ENCODE data around the gene ENTPD3. TPM values are rescaled to one million over a fixed set of nuclear protein-coding genes. Genes with fewer than 3 reads are reported as not detected.

ENTPD3 gene
- total and polyA plus RNA-seq, 12 donors = 0.15 to 0.77 (median 0.40) TPM; not detected in 1

GRCh38 chr3:40451551-40451950 is 64.6 kb downstream of the ENTPD3 start:
- H3K27ac ChIP-seq = peak overlapping the region in 3 of 10 donors; percentile 92 to 98 (median 95)
- H3K27me3 ChIP-seq = no peaks in the 10 kb centered on the region
- H3K4me3 ChIP-seq = no peak overlapping the region
- H3K9me3 ChIP-seq = no peaks in the 10 kb centered on the region
- DNase-seq = no peak
- intact Hi-C loops (cut with DNase I) = loop anchor here in 6 of 10 donors (5.0 to 10.0 kb wide), 7 partner anchors 73 to 1663 kb away; partner anchors contain the start of genes ZNF621 (in 2 of the 6) and ULK4 (in 1 of the 6)
- ATAC-seq = no peak
- peaks cover 4 to 27% (median 22%) of the 10 kb centered on the region in 9 donors for H3K4me1 ChIP-seq
- TF ChIP-seq CTCF (IDR thresholded peaks at IDR 0.05) = no peak
- H3K36me3 ChIP-seq = peaks cover 0 to 29% (median 7%) of the 10 kb centered on the region in 9 donors

GRCh38 chr3:40452057-40452456 is 65.1 kb downstream of the ENTPD3 start:
- no peaks in the 10 kb centered on the region for H3K9me3 ChIP-seq
- DNase-seq (no peak), ATAC-seq (no peak)
- H3K27ac ChIP-seq = peak overlapping the region in 8 of 10 donors; percentile 88 to 98 (median 94)
- no peaks in the 10 kb centered on the region for H3K27me3 ChIP-seq
- H3K36me3 ChIP-seq = peaks cover 0 to 24% (median 7%) of the 10 kb centered on the region in 9 donors
- intact Hi-C loops (cut with DNase I) = loop anchor here in 6 of 10 donors (2.0 to 10.0 kb wide), 9 partner anchors 73 to 1663 kb away; partner anchors contain the start of genes ZNF621 (in 3 of the 6), EIF1B (in 1 of the 6) and ULK4 (in 1 of the 6)
- no peak for TF ChIP-seq CTCF (IDR thresholded peaks at IDR 0.05)
- WGBS, 2 donors = 96 to 98% methylated on average over 1 of the region's 1 CpG
- H3K4me3 ChIP-seq = peak overlapping the region in 9 of 10 donors; percentile 47 to 88 (median 69)
- H3K4me1 ChIP-seq = peaks cover 4 to 28% (median 23%) of the 10 kb centered on the region in 9 donors

- Histone ChIP-seq H3K9me3 (no peaks in the 10 kb centered on the region), H3K36me3 (peaks cover 0 to 24% (median 7%) of the 10 kb centered on the region in 9 donors), H3K27ac (peak overlapping the region; percentile 88 to 98 (median 94)), H3K4me3 (peak overlapping the region; percentile 47 to 88 (median 68)), H3K27me3 (no peaks in the 10 kb centered on the region), H3K4me1 (peaks cover 4 to 28% (median 23%) of the 10 kb centered on the region in 9 donors)
- 3 to 8% methylated on average over 7 of the region's 7 CpGs for WGBS, 2 donors
- DNase-seq (no peak), ATAC-seq (peak in 1 of 8 donors; percentile 35)
- no peak for TF ChIP-seq CTCF (IDR thresholded peaks at IDR 0.05)
- intact Hi-C loops (cut with DNase I) = loop anchor here in 6 of 10 donors (2.0 to 10.0 kb wide), 9 partner anchors 72 to 1662 kb away; partner anchors contain the start of genes ZNF621 (in 3 of the 6), EIF1B (in 1 of the 6) and ULK4 (in 1 of the 6)
These were observed 65.5 kb downstream of the ENTPD3 start for GRCh38 chr3:40452562-40452875.

DNA sequence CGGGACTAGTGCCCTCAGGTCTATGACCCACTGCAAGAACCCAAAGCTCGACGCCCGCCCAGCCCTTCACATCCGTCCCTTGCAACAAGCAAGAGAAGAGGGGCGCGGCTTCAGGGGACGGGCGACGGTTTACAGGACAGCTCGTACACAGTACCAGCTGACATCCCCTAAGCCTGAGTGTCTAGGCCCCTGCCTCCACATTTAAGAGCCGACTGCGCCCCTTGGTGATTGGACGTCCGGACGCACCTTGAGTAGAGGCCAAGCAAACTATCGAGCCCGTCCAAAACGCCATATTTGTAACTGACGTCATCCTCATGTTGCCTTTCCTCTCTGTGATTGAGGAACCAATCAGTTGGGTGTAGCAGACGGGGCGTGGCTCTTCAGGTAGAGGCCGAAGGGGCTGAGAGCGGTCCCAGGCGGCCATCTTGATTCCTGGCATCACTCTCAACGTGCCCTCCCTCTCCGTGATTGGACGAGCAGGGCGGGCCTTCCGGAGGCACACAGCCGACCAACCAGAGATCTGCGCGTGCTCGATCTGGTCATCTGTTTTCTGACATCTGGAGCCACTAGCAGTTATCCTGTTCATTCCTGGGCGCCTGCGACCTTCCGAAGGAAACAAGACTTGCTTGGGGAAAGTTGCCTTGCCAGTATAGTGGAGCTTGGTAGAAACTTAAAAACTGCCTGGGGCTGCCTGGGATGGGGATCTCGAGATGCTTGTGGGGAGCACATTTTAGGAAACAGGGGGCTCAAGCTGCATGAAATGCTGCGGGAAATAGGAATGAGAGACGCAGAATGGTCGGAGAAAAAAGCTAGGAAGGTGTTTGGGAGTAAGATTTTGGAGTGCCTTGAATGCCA is 66.1 kb downstream of the ENTPD3 start:
- intact Hi-C loops (cut with DNase I) = loop anchor here in 6 of 10 donors (2.0 to 10.0 kb wide), 9 partner anchors 72 to 1662 kb away; partner anchors contain the start of genes ZNF621 (in 3 of the 6), EIF1B (in 1 of the 6) and ULK4 (in 1 of the 6)
- H3K9me3 ChIP-seq = no peaks in the 10 kb centered on the region
- peak overlapping the region; percentile 88 to 98 (median 94) for H3K27ac ChIP-seq
- no peaks in the 10 kb centered on the region for H3K27me3 ChIP-seq
- H3K4me1 ChIP-seq = peaks cover 7 to 34% (median 28%) of the 10 kb centered on the region in 9 donors
- DNase-seq = peak; percentile 96 to 98
- peaks cover 0 to 25% (median 7%) of the 10 kb centered on the region in 9 donors for H3K36me3 ChIP-seq
- TF ChIP-seq CTCF (IDR thresholded peaks at IDR 0.05) = peak in 2 of 9 donors; percentile 6 to 31
- peak; percentile 94 to 98 (median 98) for ATAC-seq
- WGBS, 2 donors = 0% methylated on average over 38 to 41 of the region's 41 CpGs
- peak overlapping the region; percentile 47 to 88 (median 68) for H3K4me3 ChIP-seq
